ENCODE results near the gene TLCD2. TPM values are rescaled to one million over a fixed set of nuclear protein-coding genes. Genes with fewer than 3 reads are reported as not detected.
"Not testable (repeated sequence)": the region's sequence is repeated elsewhere in the genome, so short reads cannot be mapped to it uniquely, and the experiment has no call there.

TLCD2 gene
- total RNA-seq, 1 experiment from 2014 or later: 1.9 TPM

DNA sequence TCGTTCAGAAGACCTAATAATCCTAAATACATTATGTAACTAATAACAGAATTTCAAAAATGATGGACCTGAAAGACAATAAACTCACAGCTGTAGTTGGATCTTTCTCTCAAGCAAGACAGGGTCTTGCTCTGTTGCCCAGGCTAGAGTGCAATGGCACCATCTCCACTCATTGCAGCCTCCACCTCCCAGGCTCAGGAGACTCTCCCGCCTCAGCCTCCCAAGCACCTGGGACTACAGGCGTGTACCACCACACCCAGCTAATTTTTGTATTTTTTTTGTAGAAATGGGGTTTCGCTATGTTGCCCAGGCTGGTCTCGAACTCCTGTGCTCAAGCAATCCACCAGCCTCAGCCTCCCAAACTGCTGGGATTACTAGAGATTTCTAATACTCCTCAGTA is 46.2 kb downstream of the TLCD2 start:
- H3K4me3 Mint-ChIP-seq; DNase-seq (ENCODE audit: low spot score); POLR2A ChIA-PET; H3K27me3 Mint-ChIP-seq (ENCODE audit: low read depth); H3K27ac Mint-ChIP-seq; H3K4me1 Mint-ChIP-seq; ATAC-seq; H3K9me3 Mint-ChIP-seq: not testable (repeated sequence)
- TF ChIP-seq ZNF121 (CRISPR knock-in tag; IDR thresholded peaks at IDR 0.05): 0 out of 2 replicates have a peak, but pooled peaks have one; percentile 53
- CTCF ChIA-PET: interaction anchor here (1.7 kb wide), 1 partner anchor 15 kb away, joined by 7 read pairs; the partner anchor contains the start of gene RILP
- H3K36me3 Mint-ChIP-seq: peaks cover 81% of the 10 kb centered on the region

DNA sequence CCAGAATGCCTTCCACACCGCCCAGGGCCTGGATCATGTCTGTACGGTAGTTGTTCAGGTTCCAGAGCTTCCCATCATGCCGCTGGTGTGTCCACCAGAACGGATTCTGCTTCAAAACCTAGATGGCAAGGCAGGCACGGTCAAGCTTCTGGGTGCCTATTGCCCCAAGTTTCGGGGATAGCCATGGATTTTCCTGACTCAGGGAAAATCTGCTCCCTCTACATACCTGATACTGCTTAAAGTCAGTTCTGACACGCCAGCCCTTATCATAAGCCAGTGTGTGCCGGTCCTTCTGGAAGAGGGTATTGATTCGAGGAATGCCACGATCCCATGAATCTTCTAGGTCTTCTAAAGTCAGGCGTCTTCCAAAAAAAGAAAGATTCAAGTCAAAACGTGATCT is 49.1 kb downstream of the TLCD2 start:
- Mint-ChIP-seq H3K27me3 (ENCODE audit: low read depth) (no peaks in the 10 kb centered on the region), H3K4me1 (no peaks in the 10 kb centered on the region), H3K9me3 (peaks cover 6% of the 10 kb centered on the region; the same call in 1 of the 2 replicates), H3K4me3 (no peak overlapping the region), H3K36me3 (peaks cover 88% of the 10 kb centered on the region), H3K27ac (no peak overlapping the region)
- ATAC-seq (no peak), DNase-seq (ENCODE audit: low spot score) (no peak)
- TF ChIP-seq, protein P1, sequence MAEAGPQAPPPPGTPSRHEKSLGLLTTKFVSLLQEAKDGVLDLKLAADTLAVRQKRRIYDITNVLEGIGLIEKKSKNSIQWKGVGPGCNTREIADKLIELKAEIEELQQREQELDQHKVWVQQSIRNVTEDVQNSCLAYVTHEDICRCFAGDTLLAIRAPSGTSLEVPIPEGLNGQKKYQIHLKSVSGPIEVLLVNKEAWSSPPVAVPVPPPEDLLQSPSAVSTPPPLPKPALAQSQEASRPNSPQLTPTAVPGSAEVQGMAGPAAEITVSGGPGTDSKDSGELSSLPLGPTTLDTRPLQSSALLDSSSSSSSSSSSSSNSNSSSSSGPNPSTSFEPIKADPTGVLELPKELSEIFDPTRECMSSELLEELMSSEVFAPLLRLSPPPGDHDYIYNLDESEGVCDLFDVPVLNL (CRISPR knock-in tag; IDR thresholded peaks at IDR 0.05; ENCODE audit: borderline replicate concordance, low read depth): no peak
- no peak for TF ChIP-seq MXD4 (CRISPR knock-in tag; IDR thresholded peaks at IDR 0.05; ENCODE audit: borderline replicate concordance)
- TF ChIP-seq NR2C2 (CRISPR knock-in tag; IDR thresholded peaks at IDR 0.05): no peak
- TF ChIP-seq ZNF121 (CRISPR knock-in tag; IDR thresholded peaks at IDR 0.05): no peak
- TF ChIP-seq, protein P2, sequence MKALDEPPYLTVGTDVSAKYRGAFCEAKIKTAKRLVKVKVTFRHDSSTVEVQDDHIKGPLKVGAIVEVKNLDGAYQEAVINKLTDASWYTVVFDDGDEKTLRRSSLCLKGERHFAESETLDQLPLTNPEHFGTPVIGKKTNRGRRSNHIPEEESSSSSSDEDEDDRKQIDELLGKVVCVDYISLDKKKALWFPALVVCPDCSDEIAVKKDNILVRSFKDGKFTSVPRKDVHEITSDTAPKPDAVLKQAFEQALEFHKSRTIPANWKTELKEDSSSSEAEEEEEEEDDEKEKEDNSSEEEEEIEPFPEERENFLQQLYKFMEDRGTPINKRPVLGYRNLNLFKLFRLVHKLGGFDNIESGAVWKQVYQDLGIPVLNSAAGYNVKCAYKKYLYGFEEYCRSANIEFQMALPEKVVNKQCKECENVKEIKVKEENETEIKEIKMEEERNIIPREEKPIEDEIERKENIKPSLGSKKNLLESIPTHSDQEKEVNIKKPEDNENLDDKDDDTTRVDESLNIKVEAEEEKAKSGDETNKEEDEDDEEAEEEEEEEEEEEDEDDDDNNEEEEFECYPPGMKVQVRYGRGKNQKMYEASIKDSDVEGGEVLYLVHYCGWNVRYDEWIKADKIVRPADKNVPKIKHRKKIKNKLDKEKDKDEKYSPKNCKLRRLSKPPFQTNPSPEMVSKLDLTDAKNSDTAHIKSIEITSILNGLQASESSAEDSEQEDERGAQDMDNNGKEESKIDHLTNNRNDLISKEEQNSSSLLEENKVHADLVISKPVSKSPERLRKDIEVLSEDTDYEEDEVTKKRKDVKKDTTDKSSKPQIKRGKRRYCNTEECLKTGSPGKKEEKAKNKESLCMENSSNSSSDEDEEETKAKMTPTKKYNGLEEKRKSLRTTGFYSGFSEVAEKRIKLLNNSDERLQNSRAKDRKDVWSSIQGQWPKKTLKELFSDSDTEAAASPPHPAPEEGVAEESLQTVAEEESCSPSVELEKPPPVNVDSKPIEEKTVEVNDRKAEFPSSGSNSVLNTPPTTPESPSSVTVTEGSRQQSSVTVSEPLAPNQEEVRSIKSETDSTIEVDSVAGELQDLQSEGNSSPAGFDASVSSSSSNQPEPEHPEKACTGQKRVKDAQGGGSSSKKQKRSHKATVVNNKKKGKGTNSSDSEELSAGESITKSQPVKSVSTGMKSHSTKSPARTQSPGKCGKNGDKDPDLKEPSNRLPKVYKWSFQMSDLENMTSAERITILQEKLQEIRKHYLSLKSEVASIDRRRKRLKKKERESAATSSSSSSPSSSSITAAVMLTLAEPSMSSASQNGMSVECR (CRISPR knock-in tag; IDR thresholded peaks at IDR 0.05; ENCODE audit: borderline replicate concordance): no peak
- no peak for TF ChIP-seq RORB (CRISPR knock-in tag; IDR thresholded peaks at IDR 0.05)
- no peak for TF ChIP-seq FOXP1 (CRISPR knock-in tag; IDR thresholded peaks at IDR 0.05; ENCODE audit: borderline replicate concordance)
- TF ChIP-seq, protein P3, sequence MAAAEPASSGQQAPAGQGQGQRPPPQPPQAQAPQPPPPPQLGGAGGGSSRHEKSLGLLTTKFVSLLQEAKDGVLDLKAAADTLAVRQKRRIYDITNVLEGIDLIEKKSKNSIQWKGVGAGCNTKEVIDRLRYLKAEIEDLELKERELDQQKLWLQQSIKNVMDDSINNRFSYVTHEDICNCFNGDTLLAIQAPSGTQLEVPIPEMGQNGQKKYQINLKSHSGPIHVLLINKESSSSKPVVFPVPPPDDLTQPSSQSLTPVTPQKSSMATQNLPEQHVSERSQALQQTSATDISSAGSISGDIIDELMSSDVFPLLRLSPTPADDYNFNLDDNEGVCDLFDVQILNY (CRISPR knock-in tag; IDR thresholded peaks at IDR 0.05): no peak
- no peak for TF ChIP-seq HMGA2 (CRISPR knock-in tag; IDR thresholded peaks at IDR 0.05)
- POLR2A ChIA-PET: interaction anchor here (1.2 kb wide), 1 partner anchor 12 kb away, joined by 6 read pairs; the partner anchor contains the start of gene RILP
- CTCF ChIA-PET: interaction anchor here (1.5 to 2.0 kb wide), 2 partner anchors 9 to 13 kb away, joined by 6 to 7 read pairs; no protein-coding TSS in a partner anchor

DNA sequence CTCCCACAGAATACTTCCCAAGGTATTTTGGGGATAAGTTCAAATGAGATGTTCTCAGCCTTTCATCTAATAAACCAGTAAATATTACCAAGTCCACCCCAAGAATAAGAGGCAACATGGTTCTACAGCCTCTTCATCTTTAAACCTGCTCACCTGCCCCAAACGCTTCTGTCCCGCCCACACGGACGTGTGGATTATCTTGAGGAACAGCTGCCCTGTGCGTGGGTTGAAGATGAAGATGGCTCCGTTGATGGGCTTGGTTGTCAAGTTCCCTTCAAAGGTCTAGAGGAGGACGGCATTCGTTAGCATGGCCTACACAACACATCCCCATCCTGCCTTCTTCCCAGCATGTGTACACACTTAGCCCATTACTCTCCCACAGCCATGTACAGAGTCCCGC is 52.1 kb downstream of the TLCD2 start:
- H3K36me3 Mint-ChIP-seq: peaks cover 91% of the 10 kb centered on the region
- no peaks in the 10 kb centered on the region for H3K4me1 Mint-ChIP-seq
- no peak for DNase-seq (ENCODE audit: low spot score)
- ChIA-PET CTCF (interaction anchor here (1.3 kb wide), 1 partner anchor 11 kb away, joined by 5 read pairs; no protein-coding TSS in a partner anchor), POLR2A (no interaction called here)
- H3K4me3 Mint-ChIP-seq: no peak overlapping the region
- H3K27me3 Mint-ChIP-seq (ENCODE audit: low read depth): no peaks in the 10 kb centered on the region
- no peak for ATAC-seq
- H3K27ac Mint-ChIP-seq: no peak overlapping the region
- H3K9me3 Mint-ChIP-seq: peaks cover 6% of the 10 kb centered on the region; the same call in 1 of the 2 replicates
- TF ChIP-seq ELF4 (CRISPR knock-in tag; IDR thresholded peaks at IDR 0.05; ENCODE audit: low read depth): no peak
- TF ChIP-seq, protein P4, sequence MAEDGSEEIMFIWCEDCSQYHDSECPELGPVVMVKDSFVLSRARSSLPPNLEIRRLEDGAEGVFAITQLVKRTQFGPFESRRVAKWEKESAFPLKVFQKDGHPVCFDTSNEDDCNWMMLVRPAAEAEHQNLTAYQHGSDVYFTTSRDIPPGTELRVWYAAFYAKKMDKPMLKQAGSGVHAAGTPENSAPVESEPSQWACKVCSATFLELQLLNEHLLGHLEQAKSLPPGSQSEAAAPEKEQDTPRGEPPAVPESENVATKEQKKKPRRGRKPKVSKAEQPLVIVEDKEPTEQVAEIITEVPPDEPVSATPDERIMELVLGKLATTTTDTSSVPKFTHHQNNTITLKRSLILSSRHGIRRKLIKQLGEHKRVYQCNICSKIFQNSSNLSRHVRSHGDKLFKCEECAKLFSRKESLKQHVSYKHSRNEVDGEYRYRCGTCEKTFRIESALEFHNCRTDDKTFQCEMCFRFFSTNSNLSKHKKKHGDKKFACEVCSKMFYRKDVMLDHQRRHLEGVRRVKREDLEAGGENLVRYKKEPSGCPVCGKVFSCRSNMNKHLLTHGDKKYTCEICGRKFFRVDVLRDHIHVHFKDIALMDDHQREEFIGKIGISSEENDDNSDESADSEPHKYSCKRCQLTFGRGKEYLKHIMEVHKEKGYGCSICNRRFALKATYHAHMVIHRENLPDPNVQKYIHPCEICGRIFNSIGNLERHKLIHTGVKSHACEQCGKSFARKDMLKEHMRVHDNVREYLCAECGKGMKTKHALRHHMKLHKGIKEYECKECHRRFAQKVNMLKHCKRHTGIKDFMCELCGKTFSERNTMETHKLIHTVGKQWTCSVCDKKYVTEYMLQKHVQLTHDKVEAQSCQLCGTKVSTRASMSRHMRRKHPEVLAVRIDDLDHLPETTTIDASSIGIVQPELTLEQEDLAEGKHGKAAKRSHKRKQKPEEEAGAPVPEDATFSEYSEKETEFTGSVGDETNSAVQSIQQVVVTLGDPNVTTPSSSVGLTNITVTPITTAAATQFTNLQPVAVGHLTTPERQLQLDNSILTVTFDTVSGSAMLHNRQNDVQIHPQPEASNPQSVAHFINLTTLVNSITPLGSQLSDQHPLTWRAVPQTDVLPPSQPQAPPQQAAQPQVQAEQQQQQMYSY (CRISPR knock-in tag; IDR thresholded peaks at IDR 0.05): no peak
- TF ChIP-seq TCF7 (CRISPR knock-in tag; IDR thresholded peaks at IDR 0.05; ENCODE audit: low read depth): no peak
- TF ChIP-seq, protein P5, sequence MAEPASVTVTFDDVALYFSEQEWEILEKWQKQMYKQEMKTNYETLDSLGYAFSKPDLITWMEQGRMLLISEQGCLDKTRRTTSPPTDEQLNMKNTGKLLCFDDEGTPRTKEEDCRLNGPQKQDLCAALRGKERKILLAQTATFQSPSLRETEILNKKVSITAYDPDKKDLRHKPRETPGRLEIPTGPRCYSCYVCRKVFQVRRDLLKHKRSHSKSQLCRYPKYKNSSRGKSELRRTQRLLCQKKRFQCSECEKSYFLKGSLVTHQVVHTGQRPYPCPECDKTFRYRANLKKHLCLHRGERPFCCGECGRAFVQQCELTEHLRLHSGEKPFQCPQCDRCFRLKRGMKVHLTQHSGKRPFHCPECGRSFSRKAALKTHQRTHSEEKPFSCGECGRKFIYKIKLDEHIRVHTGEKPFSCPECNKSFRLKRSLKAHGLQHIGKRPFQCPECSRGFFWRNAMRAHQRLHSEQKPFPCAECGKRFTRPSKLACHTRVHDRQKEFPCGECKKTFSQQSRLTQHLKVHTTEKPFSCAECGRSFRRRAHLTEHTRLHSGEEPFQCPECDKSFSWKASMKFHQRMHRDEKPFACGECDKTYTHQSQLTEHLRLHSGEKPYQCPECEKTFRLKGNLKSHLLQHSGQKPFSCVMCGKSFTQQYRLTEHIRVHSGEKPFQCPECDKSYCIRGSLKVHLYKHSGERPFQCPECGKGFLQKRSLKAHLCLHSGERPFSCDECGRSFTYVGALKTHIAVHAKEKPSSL (CRISPR knock-in tag; conservative IDR thresholded peaks at IDR 0.05): no peak
- TF ChIP-seq, protein P6, sequence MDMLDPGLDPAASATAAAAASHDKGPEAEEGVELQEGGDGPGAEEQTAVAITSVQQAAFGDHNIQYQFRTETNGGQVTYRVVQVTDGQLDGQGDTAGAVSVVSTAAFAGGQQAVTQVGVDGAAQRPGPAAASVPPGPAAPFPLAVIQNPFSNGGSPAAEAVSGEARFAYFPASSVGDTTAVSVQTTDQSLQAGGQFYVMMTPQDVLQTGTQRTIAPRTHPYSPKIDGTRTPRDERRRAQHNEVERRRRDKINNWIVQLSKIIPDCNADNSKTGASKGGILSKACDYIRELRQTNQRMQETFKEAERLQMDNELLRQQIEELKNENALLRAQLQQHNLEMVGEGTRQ (CRISPR knock-in tag; IDR thresholded peaks at IDR 0.05): no peak
- no peak for TF ChIP-seq NR2C2 (CRISPR knock-in tag; IDR thresholded peaks at IDR 0.05)

Data from WTC11 (cell line).